Colonic mucosa (tissue), 4 donors: Measurements from ENCODE around the gene MYH7. TPM values are rescaled to one million over a fixed set of nuclear protein-coding genes. Genes with fewer than 3 reads are reported as not detected.

Experiments
- DNase-seq: peaks from one replicate; pipeline ENCODE4 v3.0.0-alpha.2; 2020
- H3K27ac ChIP-seq: fragments of 200-600 bp; one replicate; pipeline ENCODE4 v1.8.0; 2021
- H3K27me3 ChIP-seq: fragments of 200-600 bp; one replicate; pipeline ENCODE4 v1.8.0; 2021
- H3K36me3 ChIP-seq: fragments of 200-600 bp; one replicate; pipeline ENCODE4 v1.8.0; 2021
- H3K4me1 ChIP-seq: fragments of 200-600 bp; one replicate; pipeline ENCODE4 v1.8.0; 2021; ENCODE audit warnings: mild to moderate bottlenecking
- H3K4me3 ChIP-seq: fragments of 200-600 bp; one replicate; pipeline ENCODE4 v1.8.0; 2021
- H3K9ac ChIP-seq, 2 donors: one replicate each; pipeline ENCODE4 v1.7.0; 2013; ENCODE audit warnings: control low read depth in 2 of 2, low read depth in 2 of 2, low read length in 2 of 2
- H3K9me3 ChIP-seq: fragments of 200-600 bp; one replicate; pipeline ENCODE4 v1.8.0; 2021
- CTCF ChIP-seq: fragments of 200-600 bp; IDR thresholded peaks from one replicate; pipeline ENCODE4 v1.8.0; 2022; ENCODE audit warnings: antibody characterized with exemption, mild to moderate bottlenecking
- intact Hi-C: fragments of 100-400 bp; cut with DNase I; formaldehyde crosslinking; loops from one replicate; pipeline ENCODE4 v1.14.1; 2022
- total RNA-seq, 2 donors: library from RNA; stranded (reverse); fragmentation: NEBNext Ultra II Directional in 1 of 2; extraction: Animal tissue kit (Norgen Biotek cat#: 25700) in 1 of 2; gene quantifications; one replicate each; pipeline ENCODE4 v1.2.1, GENCODE V29; 2021
- donor health status: healthy.
- donor health status: DM: no; HTN: no; CAD: no.
- donor health status: DM: no; HTN: no; CAD: no.

MYH7 gene
- total RNA-seq, 2 donors from 2014 or later = 1.2 TPM; not detected in 1

GRCh38 chr14:23411563-23412525 lies 23.6 kb downstream of the MYH7 start:
- intact Hi-C loops = no loop called here
- Histone ChIP-seq H3K9ac (no peak overlapping the region), H3K4me1 (no peaks in the 10 kb centered on the region), H3K27ac (no peak overlapping the region), H3K27me3 (no peaks in the 10 kb centered on the region), H3K4me3 (no peak overlapping the region), H3K9me3 (no peaks in the 10 kb centered on the region), H3K36me3 (no peaks in the 10 kb centered on the region)
- no peak for TF ChIP-seq CTCF
- DNase-seq = no peak

- Histone ChIP-seq H3K27ac (no peak overlapping the region), H3K27me3 (no peaks in the 10 kb centered on the region), H3K9me3 (no peaks in the 10 kb centered on the region), H3K4me1 (no peaks in the 10 kb centered on the region), H3K9ac (no peak overlapping the region), H3K36me3 (no peaks in the 10 kb centered on the region), H3K4me3 (no peak overlapping the region)
- no peak for DNase-seq
- intact Hi-C loops = no loop called here
- TF ChIP-seq CTCF = no peak
Observed at GRCh38 chr14:23409966-23410635, 25.4 kb downstream of the MYH7 start.

GRCh38 chr14:23409475-23409874 lies 26.0 kb downstream of the MYH7 start:
- Histone ChIP-seq H3K4me1 (no peaks in the 10 kb centered on the region), H3K9me3 (no peaks in the 10 kb centered on the region), H3K36me3 (no peaks in the 10 kb centered on the region), H3K27ac (no peak overlapping the region), H3K4me3 (no peak overlapping the region), H3K27me3 (no peaks in the 10 kb centered on the region), H3K9ac (no peak overlapping the region)
- DNase-seq = no peak
- intact Hi-C loops = no loop called here
- no peak for TF ChIP-seq CTCF

GRCh38 chr14:23408307-23408630 lies 27.2 kb downstream of the MYH7 start:
- no peak for DNase-seq
- Histone ChIP-seq H3K27ac (no peak overlapping the region), H3K9ac (no peak overlapping the region), H3K36me3 (no peaks in the 10 kb centered on the region), H3K4me1 (no peaks in the 10 kb centered on the region), H3K9me3 (no peaks in the 10 kb centered on the region), H3K4me3 (no peak overlapping the region), H3K27me3 (no peaks in the 10 kb centered on the region)
- intact Hi-C loops = no loop called here
- TF ChIP-seq CTCF = no peak

- no peak within 1 kb of the TSS for H3K9ac ChIP-seq
- H3K4me1 ChIP-seq = no peaks in the 10 kb centered on the region
- H3K4me3 ChIP-seq = no peak within 1 kb of the TSS
- no peaks in the 10 kb centered on the region for H3K36me3 ChIP-seq
- TF ChIP-seq CTCF = no peak
- intact Hi-C loops = no loop called here
- no peaks in the 10 kb centered on the region for H3K9me3 ChIP-seq
- H3K27ac ChIP-seq = no peak within 1 kb of the TSS
- no peak for DNase-seq
- no peaks in the 10 kb centered on the region for H3K27me3 ChIP-seq
Observed at GRCh38 chr14:23407516-23408306, 27.7 kb downstream of the MYH7 start, which contains the start of gene MYH6. MYH6 (minus strand) TSS chr14:23408273; CDS start chr14:23407223, 1,050 bp downstream.
